BJ (cell line): Measurements from ENCODE around the gene TFF2. TPM values are rescaled to one million over a fixed set of nuclear protein-coding genes. Genes with fewer than 3 reads are reported as not detected.

ENCODE experiments used
- CTCF ChIA-PET: fragments of 350-600 bp; formaldehyde crosslinking; extraction: SDS; loops from one replicate; lab custom pipeline; 2021; ENCODE audit warnings: antibody characterized with exemption, inconsistent platforms; lab: Yijun Ruan, JAX
- POLR2A ChIA-PET: fragments of 300-600 bp; sonication (Branson Sonifier 250); formaldehyde crosslinking; extraction: SDS; loops from one replicate; lab custom pipeline; 2021; ENCODE audit warnings: antibody characterized with exemption; lab: Charles Lee
- DNase-seq: peaks from one replicate; pipeline ENCODE4 v3.0.0-alpha.2; 2011; ENCODE audit warnings: low read depth
- H3K27me3 ChIP-seq: 2 replicates; pipeline ENCODE4 v1.6.0; 2011; ENCODE audit warnings: low read length; ENCODE audit not compliant: control insufficient read depth, insufficient read depth
- H3K36me3 ChIP-seq: 2 replicates; pipeline ENCODE4 v1.5.1; 2011; ENCODE audit warnings: low read length; ENCODE audit not compliant: control insufficient read depth, insufficient read depth
- H3K4me3 ChIP-seq: 2 replicates; pipeline ENCODE4 v1.5.1; 2011; ENCODE audit warnings: low read depth, mild to moderate bottlenecking, control low read depth, low read length
- polyA plus RNA-seq: library from polyadenylated mRNA; depleted of rRNA; stranded (reverse); fragments of >200 nt; gene quantifications from 2 replicates; pipeline ENCODE4 v1.2.3, GENCODE V29; 2011
- TF ChIP-seq, protein P1 (sequence below): IDR thresholded peaks from 2 replicates; pipeline ENCODE4 v1.5.1; 2011; ENCODE audit warnings: low read depth, mild to moderate bottlenecking, control low read depth, inconsistent platforms, low read length, moderate library complexity; ENCODE audit not compliant: insufficient read depth

The TFF2 gene
- polyA plus RNA-seq, 1 experiment: not detected

- Histone ChIP-seq H3K4me3 (no peak overlapping the region), H3K36me3 (no peaks in the 10 kb centered on the region), H3K27me3 (no peaks in the 10 kb centered on the region)
- TF ChIP-seq, protein P1, sequence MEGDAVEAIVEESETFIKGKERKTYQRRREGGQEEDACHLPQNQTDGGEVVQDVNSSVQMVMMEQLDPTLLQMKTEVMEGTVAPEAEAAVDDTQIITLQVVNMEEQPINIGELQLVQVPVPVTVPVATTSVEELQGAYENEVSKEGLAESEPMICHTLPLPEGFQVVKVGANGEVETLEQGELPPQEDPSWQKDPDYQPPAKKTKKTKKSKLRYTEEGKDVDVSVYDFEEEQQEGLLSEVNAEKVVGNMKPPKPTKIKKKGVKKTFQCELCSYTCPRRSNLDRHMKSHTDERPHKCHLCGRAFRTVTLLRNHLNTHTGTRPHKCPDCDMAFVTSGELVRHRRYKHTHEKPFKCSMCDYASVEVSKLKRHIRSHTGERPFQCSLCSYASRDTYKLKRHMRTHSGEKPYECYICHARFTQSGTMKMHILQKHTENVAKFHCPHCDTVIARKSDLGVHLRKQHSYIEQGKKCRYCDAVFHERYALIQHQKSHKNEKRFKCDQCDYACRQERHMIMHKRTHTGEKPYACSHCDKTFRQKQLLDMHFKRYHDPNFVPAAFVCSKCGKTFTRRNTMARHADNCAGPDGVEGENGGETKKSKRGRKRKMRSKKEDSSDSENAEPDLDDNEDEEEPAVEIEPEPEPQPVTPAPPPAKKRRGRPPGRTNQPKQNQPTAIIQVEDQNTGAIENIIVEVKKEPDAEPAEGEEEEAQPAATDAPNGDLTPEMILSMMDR: no peak
- POLR2A ChIA-PET: interaction anchor here (0.6 kb wide), 1 partner anchor 8 kb away, joined by 7 read pairs; no protein-coding TSS in a partner anchor
- CTCF ChIA-PET: interaction anchor here (1.5 kb wide), 1 partner anchor 11 kb away, joined by 3 read pairs; no protein-coding TSS in a partner anchor
- no peak for DNase-seq
These were observed 42.1 kb upstream of the TFF2 start for GRCh38 chr21:42392731-42393442.

DNA sequence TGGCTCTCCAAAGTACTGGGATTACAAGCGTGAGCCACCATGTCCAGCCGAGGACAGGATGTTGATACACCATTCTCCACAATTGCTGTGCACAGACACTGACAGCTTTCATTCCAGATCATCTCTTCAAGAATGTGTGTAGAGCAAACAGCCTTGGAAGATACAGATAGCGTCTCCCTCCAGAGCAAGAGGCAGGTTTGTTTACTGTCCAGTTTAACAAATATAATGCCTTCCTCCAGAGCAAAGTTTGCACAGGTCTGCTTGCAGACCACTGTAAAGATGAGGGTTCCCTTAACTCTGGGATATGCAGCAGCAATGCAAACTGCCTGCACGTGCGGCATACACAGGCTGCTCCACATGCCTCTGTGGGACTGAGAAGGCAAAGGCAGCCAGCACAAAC is 40.5 kb upstream of the TFF2 start:
- Histone ChIP-seq H3K36me3 (no peaks in the 10 kb centered on the region), H3K4me3 (no peak overlapping the region), H3K27me3 (no peaks in the 10 kb centered on the region)
- TF ChIP-seq, protein P1: no peak
- CTCF ChIA-PET: no interaction called here
- no peak for DNase-seq
- POLR2A ChIA-PET: no interaction called here

DNA sequence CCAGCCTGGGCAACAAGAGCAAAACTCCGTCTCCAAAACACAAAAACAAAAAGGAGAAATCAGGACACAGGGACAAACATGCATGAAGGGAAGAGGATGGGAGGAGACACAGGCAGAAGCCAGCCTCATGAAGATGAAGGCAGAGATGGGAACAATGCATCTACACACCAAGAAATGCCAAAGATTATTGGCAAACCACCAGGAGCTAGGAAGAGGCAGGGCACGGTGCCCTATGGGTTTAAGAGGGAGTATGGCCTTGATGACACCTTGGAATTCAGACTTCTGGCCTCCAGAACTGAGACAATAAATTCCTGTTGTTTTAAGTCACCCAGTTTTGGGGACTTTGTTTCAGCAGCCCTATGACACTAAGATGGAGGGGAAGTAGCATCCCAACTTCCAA is 39.9 kb upstream of the TFF2 start:
- ChIA-PET POLR2A (no interaction called here), CTCF (no interaction called here)
- DNase-seq: no peak
- TF ChIP-seq, protein P1: no peak
- Histone ChIP-seq H3K27me3 (no peaks in the 10 kb centered on the region), H3K4me3 (no peak overlapping the region), H3K36me3 (no peaks in the 10 kb centered on the region)

DNA sequence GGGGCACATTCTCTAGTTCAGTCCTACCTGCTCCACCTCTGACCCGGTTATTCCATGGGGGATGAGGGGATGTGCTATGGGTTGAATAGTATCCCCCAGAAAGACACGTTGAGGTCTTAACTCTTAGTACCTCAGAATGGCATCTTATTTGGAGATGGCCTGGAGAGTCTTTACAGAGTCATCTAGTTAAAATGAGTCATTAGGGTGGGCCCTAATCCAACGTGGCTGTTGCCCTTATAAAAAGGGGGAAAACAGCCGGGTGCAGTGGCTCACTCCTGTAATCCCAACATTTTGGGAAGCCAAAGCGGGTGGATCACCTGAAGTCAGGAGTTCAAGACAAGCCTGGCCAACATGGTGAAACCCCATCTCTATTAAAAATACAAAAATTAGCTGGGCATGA is 39.4 kb upstream of the TFF2 start:
- Histone ChIP-seq H3K36me3 (no peaks in the 10 kb centered on the region), H3K27me3 (no peaks in the 10 kb centered on the region), H3K4me3 (no peak overlapping the region)
- DNase-seq: no peak
- TF ChIP-seq, protein P1: no peak
- POLR2A ChIA-PET: no interaction called here
- CTCF ChIA-PET: no interaction called here

DNA sequence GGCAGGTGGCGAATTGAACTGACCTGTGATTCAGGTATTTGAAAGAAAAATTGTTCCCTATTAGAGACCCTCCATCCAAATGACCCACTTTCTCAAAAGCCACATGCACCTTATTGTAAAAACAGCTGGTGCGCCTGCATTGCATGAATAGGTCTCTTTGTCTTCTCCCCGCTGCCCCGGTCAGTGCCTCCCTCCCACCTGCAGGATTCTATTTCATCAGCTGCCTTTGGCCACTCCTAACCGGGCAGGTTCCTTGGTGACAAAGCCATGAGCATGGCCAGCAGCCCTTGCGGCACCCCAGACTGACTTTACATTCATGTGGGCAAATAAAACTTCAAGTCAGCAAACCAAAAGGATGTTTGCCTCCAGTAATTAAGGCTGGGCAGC is 38.6 kb upstream of the TFF2 start:
- ChIA-PET CTCF (no interaction called here), POLR2A (no interaction called here)
- no peak for DNase-seq
- no peaks in the 10 kb centered on the region for H3K36me3 ChIP-seq
- H3K4me3 ChIP-seq: no peak overlapping the region
- no peaks in the 10 kb centered on the region for H3K27me3 ChIP-seq
- TF ChIP-seq, protein P1: no peak
